ENCODE measurements around the gene PHC1.
"Not testable (repeated sequence)": the region's sequence is repeated elsewhere in the genome, so short reads cannot be mapped to it uniquely, and the experiment has no call there.

PHC1 gene

DNA sequence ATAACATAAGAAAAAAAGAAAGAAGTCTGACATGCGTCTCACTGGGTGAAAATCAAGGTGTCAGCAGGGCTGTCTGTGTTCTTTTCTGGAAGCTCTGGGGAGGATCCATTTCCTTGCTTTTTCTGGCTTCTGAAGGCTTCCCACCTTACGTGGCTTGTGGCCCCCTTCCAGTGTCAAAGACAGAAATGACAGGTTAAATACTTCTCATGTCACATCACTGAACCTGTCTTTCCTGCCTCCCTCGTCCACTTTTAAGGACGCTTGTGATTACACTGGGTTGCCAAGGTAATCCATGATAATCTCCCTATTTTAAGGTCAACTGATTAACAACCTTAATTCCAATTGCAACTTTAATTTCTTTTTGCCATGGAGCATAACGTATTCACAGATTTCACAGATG, 4.6 kb upstream of the PHC1 start:
- no peak for DNase-seq (ENCODE audit: low read depth in 2 of 3, low spot score in 1 of 3)

DNA sequence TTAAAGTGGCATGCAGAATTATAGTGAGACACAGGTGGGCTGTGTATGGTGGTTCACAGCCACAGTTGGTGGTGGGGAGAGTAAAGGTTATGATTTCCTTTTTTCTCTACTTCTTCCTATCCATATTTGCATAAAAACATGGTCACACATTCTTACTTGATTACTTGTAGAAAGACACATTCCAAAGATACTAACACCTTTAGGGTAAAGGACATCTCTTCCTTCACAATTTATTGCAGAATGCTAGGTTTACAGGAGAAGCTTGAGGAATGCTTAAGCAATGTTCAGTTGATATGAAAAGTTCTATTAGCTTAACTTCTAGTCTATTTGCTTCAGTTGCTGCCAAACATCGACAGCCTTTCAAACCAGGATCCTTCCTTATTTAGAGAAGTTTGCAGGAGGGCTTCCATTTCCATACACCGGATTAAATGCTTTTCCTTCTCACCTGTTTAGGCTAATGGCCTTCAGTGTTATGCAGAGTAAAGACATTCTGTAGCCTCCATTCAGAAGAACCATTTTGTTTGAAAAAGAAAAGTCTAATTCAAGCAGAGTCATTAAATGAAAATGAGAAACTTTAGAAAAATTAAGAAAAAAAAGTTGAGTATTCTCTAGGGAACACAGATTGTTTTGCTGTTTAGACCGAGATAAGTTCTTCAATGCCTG, 2.6 kb upstream of the PHC1 start:
- DNase-seq (ENCODE audit: low read depth in 2 of 3, low spot score in 1 of 3) = no peak

DNA sequence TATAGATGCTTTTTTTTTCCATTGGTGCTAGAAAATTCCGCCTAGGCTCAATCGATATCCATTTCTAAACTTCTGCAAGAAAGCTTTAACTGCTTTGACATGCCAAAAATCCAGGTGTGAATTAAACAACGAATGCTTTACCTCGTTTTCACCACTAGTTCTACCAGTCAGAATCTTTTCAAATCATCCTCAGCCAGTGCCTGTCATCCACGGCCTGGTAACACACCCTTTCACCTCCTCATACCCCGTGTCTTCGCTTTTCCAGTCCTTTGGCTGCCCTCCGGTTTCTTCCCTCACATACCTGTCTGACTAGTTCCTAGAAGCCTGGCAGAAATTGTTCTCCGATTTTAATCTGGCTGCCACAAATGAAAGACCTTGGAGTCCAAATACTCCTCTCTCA, 1.4 kb upstream of the PHC1 start:
- DNase-seq (ENCODE audit: low read depth in 2 of 3, low spot score in 1 of 3) = no peak

DNA sequence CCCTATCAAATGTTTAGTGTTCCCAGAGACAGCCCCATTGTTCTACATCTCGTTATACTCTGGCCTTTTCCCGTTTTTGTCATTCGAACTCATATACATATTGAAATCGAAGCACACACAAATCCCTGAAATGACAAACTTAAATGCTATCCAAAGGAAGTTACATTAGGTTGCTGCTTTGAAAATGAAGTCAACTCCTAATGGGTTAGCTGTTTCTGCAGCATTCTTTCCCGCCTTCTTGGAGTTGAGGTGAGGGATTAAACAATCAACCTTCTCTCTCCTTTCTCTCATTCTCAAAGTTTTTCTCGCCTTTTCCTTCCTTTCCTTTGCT, 642 bp upstream of the PHC1 start:
- DNase-seq (ENCODE audit: low read depth in 2 of 3, low spot score in 1 of 3) = no peak

GRCh38 chr12:8914716-8915526, 612 bp downstream of the PHC1 start:
- peak in 2 of 3 donors; percentile 27 to 39 for DNase-seq (ENCODE audit: low read depth in 2 of 3, low spot score in 1 of 3)

GRCh38 chr12:8916154-8916553, 1.8 kb downstream of the PHC1 start:
- DNase-seq (ENCODE audit: low read depth in 2 of 3, low spot score in 1 of 3) = no peak

GRCh38 chr12:8917031-8917430, 2.7 kb downstream of the PHC1 start:
- no peak for DNase-seq (ENCODE audit: low read depth in 2 of 3, low spot score in 1 of 3)

DNA sequence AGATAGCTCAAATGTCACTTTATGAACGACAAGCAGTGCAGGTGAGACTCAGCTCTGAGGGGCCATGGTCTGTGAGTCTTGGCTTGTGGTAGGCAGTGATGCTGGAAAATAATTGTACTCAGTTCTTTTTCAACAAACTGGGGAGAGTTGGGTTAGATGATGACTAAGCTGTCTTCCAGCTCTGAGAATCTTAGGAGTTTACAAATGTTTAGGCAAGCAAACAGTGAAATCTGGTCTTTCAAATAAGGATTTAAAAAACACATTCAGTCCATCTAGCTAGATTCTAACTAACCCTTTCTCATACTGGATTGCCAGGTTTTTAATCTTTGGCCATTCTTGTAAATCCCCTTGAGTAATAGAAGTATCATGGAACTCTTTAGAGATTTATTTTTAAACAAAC, 3.4 kb downstream of the PHC1 start:
- DNase-seq (ENCODE audit: low read depth in 2 of 3, low spot score in 1 of 3) = no peak

DNA sequence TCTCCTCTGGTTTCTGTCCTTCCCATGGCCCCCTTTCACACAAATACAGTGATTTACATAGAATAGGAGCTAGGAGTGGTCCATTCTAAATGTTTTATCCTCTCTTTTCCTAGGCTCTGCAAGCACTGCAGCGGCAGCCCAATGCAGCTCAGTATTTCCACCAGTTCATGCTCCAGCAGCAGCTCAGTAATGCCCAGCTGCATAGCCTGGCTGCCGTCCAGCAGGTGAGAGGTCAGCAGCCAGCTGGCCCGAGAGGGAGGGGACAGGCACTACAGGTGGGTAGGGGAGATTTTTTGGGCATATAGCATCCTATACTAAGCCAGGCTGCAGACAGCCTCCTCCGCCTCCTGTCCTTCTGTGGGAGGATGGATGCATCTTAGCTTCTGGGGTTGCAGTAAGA, 5.3 kb downstream of the PHC1 start:
- DNase-seq (ENCODE audit: low read depth in 2 of 3, low spot score in 1 of 3) = not testable (repeated sequence)

DNA sequence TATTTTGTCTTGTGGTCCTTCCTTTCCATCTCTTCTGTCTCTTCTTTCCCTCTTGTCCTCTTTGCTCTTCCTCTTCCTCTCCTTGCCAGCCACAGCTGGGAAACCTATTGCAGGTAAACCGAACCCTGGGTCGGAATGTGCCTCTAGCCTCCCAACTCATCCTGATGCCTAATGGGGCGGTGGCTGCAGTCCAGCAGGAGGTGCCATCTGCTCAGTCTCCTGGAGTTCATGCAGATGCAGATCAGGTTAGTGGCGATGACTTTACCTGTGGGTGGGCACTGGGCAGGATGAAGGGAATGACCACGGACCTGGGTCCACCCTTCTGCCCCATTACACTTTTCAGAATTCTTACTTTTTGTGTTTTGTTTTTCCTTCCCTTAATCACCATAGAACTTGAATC, 8.2 kb downstream of the PHC1 start:
- no peak for DNase-seq (ENCODE audit: low read depth in 2 of 3, low spot score in 1 of 3)

DNA sequence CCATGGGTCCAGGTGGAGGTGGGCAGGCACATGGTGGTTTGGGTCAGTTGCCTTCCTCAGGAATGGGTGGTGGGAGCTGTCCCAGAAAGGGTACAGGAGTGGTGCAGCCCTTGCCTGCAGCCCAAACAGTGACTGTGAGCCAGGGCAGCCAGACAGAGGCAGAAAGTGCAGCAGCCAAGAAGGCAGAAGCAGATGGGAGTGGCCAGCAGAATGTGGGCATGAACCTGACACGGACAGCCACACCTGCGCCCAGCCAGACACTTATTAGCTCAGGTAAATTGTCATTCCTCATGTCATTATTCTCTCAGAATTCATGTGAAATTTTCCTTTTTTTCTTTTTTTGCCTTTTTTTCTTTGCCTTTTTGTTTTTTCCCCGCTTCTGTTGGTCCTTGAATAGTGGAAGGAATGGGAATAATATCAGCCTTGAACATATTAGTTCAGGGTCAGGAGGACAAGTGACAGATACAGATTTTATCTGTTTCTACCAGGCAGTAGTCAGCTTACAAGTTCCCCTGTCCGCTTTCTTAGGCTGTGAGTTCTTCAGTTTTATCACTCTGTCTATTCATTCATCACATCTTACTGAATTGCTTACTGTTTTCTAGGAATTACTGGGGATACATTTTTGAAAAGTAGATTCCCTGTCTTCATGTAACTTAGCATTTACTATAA, 16.5 kb downstream of the PHC1 start:
- DNase-seq (ENCODE audit: low read depth in 2 of 3, low spot score in 1 of 3) = not testable (repeated sequence)

DNA sequence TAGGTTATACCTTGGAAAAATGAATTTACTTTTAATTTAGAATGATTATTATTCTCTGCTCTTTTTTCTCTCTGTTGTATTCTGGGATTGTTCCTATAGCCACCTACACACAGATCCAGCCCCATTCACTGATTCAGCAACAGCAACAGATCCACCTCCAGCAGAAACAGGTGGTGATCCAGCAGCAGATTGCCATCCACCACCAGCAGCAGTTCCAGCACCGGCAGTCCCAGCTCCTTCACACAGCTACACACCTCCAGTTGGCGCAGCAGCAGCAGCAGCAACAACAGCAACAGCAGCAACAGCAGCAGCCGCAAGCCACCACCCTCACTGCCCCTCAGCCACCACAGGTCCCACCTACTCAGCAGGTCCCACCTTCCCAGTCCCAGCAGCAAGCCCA, 18.2 kb downstream of the PHC1 start:
- not testable (repeated sequence) for DNase-seq (ENCODE audit: low read depth in 2 of 3, low spot score in 1 of 3)

DNA sequence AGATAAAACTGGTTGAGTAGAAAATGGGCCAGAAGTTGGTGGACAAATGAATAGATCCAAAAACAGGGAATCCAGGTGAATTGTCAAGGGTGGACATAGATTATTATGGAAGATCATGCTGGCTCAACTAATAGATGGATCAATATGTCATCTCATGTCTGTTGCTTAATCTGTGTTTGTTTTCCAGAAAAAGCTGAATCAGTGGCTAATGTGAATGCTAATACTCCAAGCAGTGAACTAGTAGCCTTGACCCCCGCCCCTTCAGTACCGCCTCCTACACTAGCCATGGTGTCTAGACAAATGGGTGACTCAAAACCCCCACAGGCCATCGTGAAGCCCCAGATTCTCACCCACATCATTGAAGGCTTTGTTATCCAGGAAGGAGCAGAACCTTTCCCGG, 19.8 kb downstream of the PHC1 start:
- DNase-seq (ENCODE audit: low read depth in 2 of 3, low spot score in 1 of 3) = not testable (repeated sequence)

- DNase-seq (ENCODE audit: low read depth in 2 of 3, low spot score in 1 of 3) = no peak
Measured at GRCh38 chr12:8936735-8937134, 22.4 kb downstream of the PHC1 start.

DNA sequence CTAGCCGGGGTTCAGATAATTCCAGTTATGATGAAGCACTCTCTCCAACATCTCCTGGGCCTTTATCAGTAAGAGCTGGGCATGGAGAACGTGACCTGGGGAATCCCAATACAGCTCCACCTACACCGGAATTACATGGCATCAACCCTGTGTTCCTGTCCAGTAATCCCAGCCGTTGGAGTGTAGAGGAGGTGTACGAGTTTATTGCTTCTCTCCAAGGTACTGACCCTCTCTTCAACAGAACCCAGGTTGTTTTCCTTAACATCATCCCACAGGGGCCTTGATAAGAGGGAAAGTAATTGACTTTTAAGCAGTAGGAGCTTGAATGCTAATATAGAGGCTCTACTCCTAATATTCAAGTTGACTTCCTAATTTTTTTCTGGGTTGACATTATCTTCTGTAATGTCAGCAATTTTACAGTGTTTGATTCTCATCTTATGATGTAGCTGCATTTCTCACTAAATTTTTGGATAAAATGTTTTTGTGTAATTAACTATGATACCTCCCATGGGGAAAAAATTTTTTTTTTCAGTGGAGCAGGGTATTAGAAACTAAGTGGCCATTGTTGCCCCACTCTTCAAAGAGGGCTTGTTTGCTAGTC, 23.6 kb downstream of the PHC1 start:
- not testable (repeated sequence) for DNase-seq (ENCODE audit: low read depth in 2 of 3, low spot score in 1 of 3)

DNA sequence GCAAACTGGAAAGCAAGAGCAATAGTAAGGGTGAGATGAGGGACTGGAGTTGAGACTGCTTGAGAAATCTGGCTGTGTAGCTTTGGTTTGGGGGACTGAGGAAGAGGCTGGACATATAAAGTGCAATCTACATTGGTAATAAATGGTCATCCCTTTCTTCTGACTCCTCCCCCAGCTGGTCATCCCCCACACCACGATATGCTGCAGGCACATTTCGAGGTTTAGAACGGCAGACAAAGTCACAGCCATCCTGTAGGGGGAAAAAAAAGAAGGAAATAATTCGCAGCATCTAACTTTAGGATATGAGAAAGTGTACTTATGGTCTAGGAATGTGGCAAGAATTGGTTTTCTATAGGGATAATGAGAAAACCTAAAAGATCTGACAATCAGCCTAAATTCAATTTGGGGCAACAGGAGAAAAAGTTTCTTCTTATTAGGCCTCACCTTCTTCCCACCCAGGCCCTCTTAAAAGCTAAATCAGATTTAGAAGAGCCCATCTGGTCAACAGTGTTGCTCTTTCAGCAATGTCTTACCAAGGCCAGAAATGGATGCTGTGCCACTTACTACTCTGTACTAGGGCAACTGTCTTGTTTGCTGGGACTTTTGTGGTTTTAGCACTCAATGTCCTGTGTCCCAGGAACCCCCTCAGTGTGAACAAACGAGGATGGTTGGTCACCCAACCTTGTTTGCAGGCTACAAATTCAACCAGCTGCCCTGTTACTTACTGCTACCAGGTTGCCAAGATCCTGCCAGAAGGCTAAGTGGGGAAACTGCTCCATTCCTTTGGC, 27.6 kb downstream of the PHC1 start:
- no peak for DNase-seq (ENCODE audit: low read depth in 2 of 3, low spot score in 1 of 3)

GRCh38 chr12:8943565-8944186, 29.4 kb downstream of the PHC1 start:
- DNase-seq (ENCODE audit: low read depth in 2 of 3, low spot score in 1 of 3) = no peak

- no peak for DNase-seq (ENCODE audit: low read depth in 2 of 3, low spot score in 1 of 3)
Measured at GRCh38 chr12:8946733-8947132, 32.4 kb downstream of the PHC1 start.

DNA sequence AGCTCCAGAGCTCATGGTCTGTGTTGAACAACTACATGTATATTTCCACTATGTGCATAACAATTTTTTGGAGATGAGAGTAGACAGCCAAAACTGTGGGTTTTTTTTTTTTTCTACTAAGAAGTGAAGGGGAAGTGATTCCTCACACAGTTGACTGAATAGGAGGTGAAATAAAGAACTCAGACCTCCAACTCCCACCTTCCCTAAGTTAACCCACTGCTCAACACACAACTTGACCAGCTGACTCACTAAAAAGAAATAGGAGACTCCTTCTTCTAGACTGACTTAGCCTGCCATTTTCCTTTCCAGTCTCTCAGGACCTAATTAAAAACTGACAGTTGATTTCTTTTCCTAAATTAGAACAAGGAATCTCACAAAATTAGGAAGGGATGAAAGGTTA, 33.4 kb downstream of the PHC1 start:
- DNase-seq (ENCODE audit: low read depth in 2 of 3, low spot score in 1 of 3) = no peak

DNA sequence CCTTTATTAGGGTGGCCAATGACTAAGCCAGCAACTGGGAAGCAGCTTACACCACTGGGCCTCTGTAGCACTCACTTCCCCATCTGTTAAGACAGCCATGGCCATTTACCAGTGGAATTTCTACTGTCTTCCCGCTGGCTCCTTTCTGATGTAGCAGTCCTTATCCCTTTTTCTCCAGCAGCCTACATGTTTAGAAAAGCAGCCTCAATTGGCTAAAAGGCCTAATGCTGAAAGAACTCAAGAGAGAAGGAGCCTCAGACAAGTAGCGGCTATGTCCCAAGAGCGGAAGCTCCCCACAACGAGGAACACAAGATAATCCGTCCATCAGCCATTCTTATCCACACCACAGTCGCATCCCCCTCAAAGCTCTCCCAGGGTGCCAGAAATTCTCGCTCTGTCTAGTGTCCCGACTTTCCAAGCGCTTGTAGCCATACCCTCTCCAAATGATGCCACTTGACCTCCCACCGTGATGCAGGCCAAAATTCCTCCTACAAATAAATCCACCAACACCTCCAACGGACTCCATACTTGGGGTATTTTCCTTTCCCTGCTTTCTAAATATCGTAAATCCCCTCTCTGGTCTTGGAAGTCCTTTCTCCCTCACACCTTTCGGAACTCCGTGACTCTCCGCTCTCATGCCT, 34.5 kb downstream of the PHC1 start:
- no peak for DNase-seq (ENCODE audit: low read depth in 2 of 3, low spot score in 1 of 3)
